ENCODE measurements around the gene RAE1.

- TF ChIP-seq CTCF (conservative IDR thresholded peaks at IDR 0.05; ENCODE audit: low read length) (no peak), EZH2phosphoT487 (IDR thresholded peaks at IDR 0.05; ENCODE audit: borderline replicate concordance) (no peak)
Observed at GRCh38 chr20:57372581-57373350, 21.7 kb downstream of the RAE1 start.
